Ovary (tissue), 9 donors: Measurements from ENCODE around the gene PTPN1. TPM values are rescaled to one million over a fixed set of nuclear protein-coding genes. Genes with fewer than 3 reads are reported as not detected.

Experiments
- DNase-seq, 5 donors: peaks; one replicate each; pipeline ENCODE4 v3.0.0-alpha.2; 2019 to 2020
- H3K27ac ChIP-seq, 2 donors: fragments of 200-600 bp; one replicate each; pipeline versions ENCODE4 v1.5.1 to v1.8.0; 2019 to 2022
- H3K27me3 ChIP-seq: fragments of 200-600 bp; one replicate; pipeline ENCODE4 v1.8.0; 2022
- H3K36me3 ChIP-seq: fragments of 200-600 bp; sonication (generic); one replicate; pipeline ENCODE4 v1.5.1; 2019
- H3K4me1 ChIP-seq: one replicate; pipeline ENCODE4 v1.8.1; 2013; ENCODE audit warnings: mild to moderate bottlenecking, moderate library complexity; ENCODE audit not compliant: insufficient read depth
- H3K4me3 ChIP-seq: fragments of 200-600 bp; sonication (generic); one replicate; pipeline ENCODE4 v1.5.1; 2017
- H3K9me3 ChIP-seq, 2 donors: fragments of 200-600 bp in 1 of 2; sonication (generic) in 1 of 2; one replicate each; pipeline versions ENCODE4 v1.5.1 to v1.8.1; 2013 to 2019; ENCODE audit warnings: mild to moderate bottlenecking in 1 of 2, moderate library complexity in 1 of 2
- EP300 ChIP-seq: sonication (generic); formaldehyde crosslinking; IDR thresholded peaks from one replicate; pipeline ENCODE4 v1.6.1; 2017; ENCODE audit warnings: antibody characterized with exemption
- POLR2A ChIP-seq: fragments of 450-650 bp; IDR thresholded peaks from one replicate; pipeline ENCODE4 v1.6.1; 2017; ENCODE audit warnings: antibody characterized with exemption, mild to moderate bottlenecking, moderate library complexity
- WGBS, 3 donors: extraction: QIAGEN DNeasy Blood & Tissue Kit in 1 of 3; methylation state at CpG; one replicate each; pipeline versions ENCODE4 v1.1.5 to v1.1.7; 2013 to 2017; 5-methylcytosine and 5-hydroxymethylcytosine counted together
- intact Hi-C, 4 donors: fragments of 100-400 bp; cut with DNase I; formaldehyde crosslinking; loops; one replicate each; pipeline versions ENCODE4 v1.11.0 to v1.15.1; 2022 to 2023
- polyA plus RNA-seq, 2 donors: library from polyadenylated mRNA; stranded (reverse); fragments of 200-250 nt in 1 of 2; fragments of 350-450 nt in 1 of 2; fragmentation: Illumina TruSeq in 1 of 2; extraction: RNeasy Lipid Tissue Mini Kit (QIAGEN cat#74804) in 1 of 2; gene quantifications; one replicate each; pipeline ENCODE4 v1.2.3, GENCODE V29; 2013 to 2014
- total RNA-seq, 7 donors: library from RNA; depleted of rRNA in 2 of 7; stranded (reverse); fragments of >200 nt in 2 of 7; fragmentation: NEBNext Ultra II Directional in 3 of 7; extraction: Animal tissue kit (Norgen Biotek cat#: 25700) in 3 of 7; gene quantifications; one replicate each; pipeline versions ENCODE4 v1.1.0 to v1.2.4, GENCODE V29; 2016 to 2023
- TF ChIP-seq, protein P1 (sequence below), 3 donors: fragments of 450-650 bp in 2 of 3; fragments of 200-600 bp in 1 of 3; IDR thresholded peaks; one replicate each; pipeline versions ENCODE4 v1.5.1 to v1.8.0; 2016 to 2022; ENCODE audit warnings: antibody characterized with exemption in 3 of 3, mild to moderate bottlenecking in 1 of 3
- donor health status: DM: no; HTN: no; CAD: no; lungs with moderate emphysema.
- donor health status: DM: no; HTN: no; CAD: no.
- donor health status: Bipolar disorder and iron deficiency.
- donor health status: DM: yes; HTN: yes; CAD: no.
- donor health status: DM: no; HTN: no; CAD: no.
- donor health status: DM: yes; HTN: yes; CAD: no.

PTPN1 gene
- total and polyA plus RNA-seq, 9 donors: 17.6 to 36.7 (median 26.6) TPM

DNA sequence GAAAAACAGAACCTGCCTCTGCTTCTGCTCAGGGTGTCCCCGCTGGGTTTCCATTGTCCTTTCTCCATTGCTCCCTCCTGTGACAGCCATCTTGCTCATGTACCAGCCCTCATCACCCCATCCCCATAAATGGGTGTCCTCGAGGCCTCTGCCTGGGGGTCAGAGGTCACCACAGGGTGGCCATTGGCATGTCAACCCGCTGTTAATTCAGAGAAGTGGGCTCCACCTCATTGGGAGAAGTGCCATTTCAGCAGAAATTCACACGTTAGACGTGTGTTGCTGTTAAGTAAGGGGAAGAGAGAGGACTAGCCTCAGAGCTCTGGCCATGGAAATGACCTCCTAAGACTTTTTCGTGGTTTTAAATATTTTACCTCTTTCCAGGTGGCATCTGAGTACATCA, 71.9 kb downstream of the PTPN1 start:
- no peak overlapping the region for H3K4me3 ChIP-seq
- DNase-seq: peak in 1 of 5 donors; percentile 23
- WGBS, 3 donors: 65 to 71% (median 70%) methylated on average over 6 of the region's 6 CpGs
- TF ChIP-seq, protein P1, sequence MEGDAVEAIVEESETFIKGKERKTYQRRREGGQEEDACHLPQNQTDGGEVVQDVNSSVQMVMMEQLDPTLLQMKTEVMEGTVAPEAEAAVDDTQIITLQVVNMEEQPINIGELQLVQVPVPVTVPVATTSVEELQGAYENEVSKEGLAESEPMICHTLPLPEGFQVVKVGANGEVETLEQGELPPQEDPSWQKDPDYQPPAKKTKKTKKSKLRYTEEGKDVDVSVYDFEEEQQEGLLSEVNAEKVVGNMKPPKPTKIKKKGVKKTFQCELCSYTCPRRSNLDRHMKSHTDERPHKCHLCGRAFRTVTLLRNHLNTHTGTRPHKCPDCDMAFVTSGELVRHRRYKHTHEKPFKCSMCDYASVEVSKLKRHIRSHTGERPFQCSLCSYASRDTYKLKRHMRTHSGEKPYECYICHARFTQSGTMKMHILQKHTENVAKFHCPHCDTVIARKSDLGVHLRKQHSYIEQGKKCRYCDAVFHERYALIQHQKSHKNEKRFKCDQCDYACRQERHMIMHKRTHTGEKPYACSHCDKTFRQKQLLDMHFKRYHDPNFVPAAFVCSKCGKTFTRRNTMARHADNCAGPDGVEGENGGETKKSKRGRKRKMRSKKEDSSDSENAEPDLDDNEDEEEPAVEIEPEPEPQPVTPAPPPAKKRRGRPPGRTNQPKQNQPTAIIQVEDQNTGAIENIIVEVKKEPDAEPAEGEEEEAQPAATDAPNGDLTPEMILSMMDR (IDR thresholded peaks at IDR 0.05): no peak
- no peak for TF ChIP-seq POLR2A
- no peak for TF ChIP-seq EP300
- H3K4me1 ChIP-seq: no peaks in the 10 kb centered on the region
- no peaks in the 10 kb centered on the region for H3K9me3 ChIP-seq
- intact Hi-C loops: loop anchor here in 2 of 4 donors (10.0 kb wide), 2 partner anchors 107 to 597 kb away; partner anchors contain the start of gene SNAI1 (in 1 of the 2)
- H3K36me3 ChIP-seq: no peaks in the 10 kb centered on the region
- H3K27me3 ChIP-seq: no peaks in the 10 kb centered on the region
- H3K27ac ChIP-seq: no peak overlapping the region

DNA sequence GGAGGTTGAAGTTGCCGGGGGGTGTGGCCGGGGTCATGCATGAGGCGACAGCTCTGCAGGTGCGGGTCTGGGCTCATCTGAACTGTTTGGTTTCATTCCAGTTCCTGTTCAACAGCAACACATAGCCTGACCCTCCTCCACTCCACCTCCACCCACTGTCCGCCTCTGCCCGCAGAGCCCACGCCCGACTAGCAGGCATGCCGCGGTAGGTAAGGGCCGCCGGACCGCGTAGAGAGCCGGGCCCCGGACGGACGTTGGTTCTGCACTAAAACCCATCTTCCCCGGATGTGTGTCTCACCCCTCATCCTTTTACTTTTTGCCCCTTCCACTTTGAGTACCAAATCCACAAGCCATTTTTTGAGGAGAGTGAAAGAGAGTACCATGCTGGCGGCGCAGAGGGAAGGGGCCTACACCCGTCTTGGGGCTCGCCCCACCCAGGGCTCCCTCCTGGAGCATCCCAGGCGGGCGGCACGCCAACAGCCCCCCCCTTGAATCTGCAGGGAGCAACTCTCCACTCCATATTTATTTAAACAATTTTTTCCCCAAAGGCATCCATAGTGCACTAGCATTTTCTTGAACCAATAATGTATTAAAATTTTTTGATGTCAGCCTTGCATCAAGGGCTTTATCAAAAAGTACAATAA, 72.5 kb downstream of the PTPN1 start:
- WGBS, 3 donors: 88 to 92% (median 91%) methylated on average over 26 of the region's 26 CpGs
- no peaks in the 10 kb centered on the region for H3K27me3 ChIP-seq
- intact Hi-C loops: loop anchor here in 2 of 4 donors (10.0 kb wide), 2 partner anchors 108 to 598 kb away; partner anchors contain the start of gene SNAI1 (in 1 of the 2)
- H3K9me3 ChIP-seq: no peaks in the 10 kb centered on the region
- H3K4me3 ChIP-seq: no peak overlapping the region
- peak in 2 of 5 donors; percentile 33 to 47 for DNase-seq
- no peak overlapping the region for H3K27ac ChIP-seq
- H3K36me3 ChIP-seq: no peaks in the 10 kb centered on the region
- no peak for TF ChIP-seq POLR2A
- TF ChIP-seq, protein P1 (IDR thresholded peaks at IDR 0.05): no peak
- TF ChIP-seq EP300: no peak
- no peaks in the 10 kb centered on the region for H3K4me1 ChIP-seq

DNA sequence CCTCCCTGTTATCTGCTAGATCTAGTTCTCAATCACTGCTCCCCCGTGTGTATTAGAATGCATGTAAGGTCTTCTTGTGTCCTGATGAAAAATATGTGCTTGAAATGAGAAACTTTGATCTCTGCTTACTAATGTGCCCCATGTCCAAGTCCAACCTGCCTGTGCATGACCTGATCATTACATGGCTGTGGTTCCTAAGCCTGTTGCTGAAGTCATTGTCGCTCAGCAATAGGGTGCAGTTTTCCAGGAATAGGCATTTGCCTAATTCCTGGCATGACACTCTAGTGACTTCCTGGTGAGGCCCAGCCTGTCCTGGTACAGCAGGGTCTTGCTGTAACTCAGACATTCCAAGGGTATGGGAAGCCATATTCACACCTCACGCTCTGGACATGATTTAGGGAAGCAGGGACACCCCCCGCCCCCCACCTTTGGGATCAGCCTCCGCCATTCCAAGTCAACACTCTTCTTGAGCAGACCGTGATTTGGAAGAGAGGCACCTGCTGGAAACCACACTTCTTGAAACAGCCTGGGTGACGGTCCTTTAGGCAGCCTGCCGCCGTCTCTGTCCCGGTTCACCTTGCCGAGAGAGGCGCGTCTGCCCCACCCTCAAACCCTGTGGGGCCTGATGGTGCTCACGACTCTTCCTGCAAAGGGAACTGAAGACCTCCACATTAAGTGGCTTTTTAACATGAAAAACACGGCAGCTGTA, 73.4 kb downstream of the PTPN1 start:
- no peak overlapping the region for H3K27ac ChIP-seq
- 90 to 94% (median 90%) methylated on average over 15 of the region's 15 CpGs for WGBS, 3 donors
- peak in 1 of 5 donors; percentile 31 for DNase-seq
- TF ChIP-seq, protein P1 (IDR thresholded peaks at IDR 0.05): no peak
- TF ChIP-seq POLR2A (no peak), EP300 (no peak)
- H3K4me1 ChIP-seq: no peaks in the 10 kb centered on the region
- intact Hi-C loops: loop anchor here in 2 of 4 donors (10.0 kb wide), 2 partner anchors 109 to 599 kb away; partner anchors contain the start of gene SNAI1 (in 1 of the 2)
- H3K27me3 ChIP-seq: no peaks in the 10 kb centered on the region
- H3K36me3 ChIP-seq: no peaks in the 10 kb centered on the region
- no peaks in the 10 kb centered on the region for H3K9me3 ChIP-seq
- no peak overlapping the region for H3K4me3 ChIP-seq

DNA sequence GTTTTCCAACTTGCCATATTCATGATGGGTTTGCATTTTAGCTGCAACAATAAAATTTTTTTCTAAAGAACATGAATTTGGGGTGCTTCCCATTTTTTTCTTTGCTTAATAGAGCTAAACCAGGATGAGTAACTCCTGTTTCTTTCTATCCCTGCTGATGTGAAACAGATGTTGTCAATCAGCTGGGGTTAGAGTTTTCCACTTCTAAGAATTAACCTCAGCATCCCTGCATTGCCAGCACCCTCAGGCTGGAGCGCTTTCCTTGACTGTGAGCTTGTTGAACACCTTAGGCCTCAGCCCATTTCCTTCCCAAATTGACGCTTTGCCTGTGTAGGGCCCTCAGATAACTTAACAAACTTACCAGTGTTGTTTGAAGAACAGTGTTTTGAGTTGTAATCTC, 74.5 kb downstream of the PTPN1 start:
- Histone ChIP-seq H3K27me3 (no peaks in the 10 kb centered on the region), H3K4me1 (no peaks in the 10 kb centered on the region), H3K4me3 (no peak overlapping the region), H3K9me3 (no peaks in the 10 kb centered on the region), H3K27ac (no peak overlapping the region), H3K36me3 (no peaks in the 10 kb centered on the region)
- 95 to 98% (median 96%) methylated on average over 2 of the region's 2 CpGs for WGBS, 3 donors
- intact Hi-C loops: loop anchor here in 2 of 4 donors (10.0 kb wide), 2 partner anchors 110 to 600 kb away; partner anchors contain the start of gene SNAI1 (in 1 of the 2)
- no peak for TF ChIP-seq EP300
- TF ChIP-seq POLR2A: no peak
- TF ChIP-seq, protein P1 (IDR thresholded peaks at IDR 0.05): no peak
- no peak for DNase-seq
